Measurements from ENCODE around the gene C19orf38.

C19orf38 gene

GRCh38 chr19:10888421-10888866 is 40.2 kb downstream of the C19orf38 start:
- TF ChIP-seq, protein P1, sequence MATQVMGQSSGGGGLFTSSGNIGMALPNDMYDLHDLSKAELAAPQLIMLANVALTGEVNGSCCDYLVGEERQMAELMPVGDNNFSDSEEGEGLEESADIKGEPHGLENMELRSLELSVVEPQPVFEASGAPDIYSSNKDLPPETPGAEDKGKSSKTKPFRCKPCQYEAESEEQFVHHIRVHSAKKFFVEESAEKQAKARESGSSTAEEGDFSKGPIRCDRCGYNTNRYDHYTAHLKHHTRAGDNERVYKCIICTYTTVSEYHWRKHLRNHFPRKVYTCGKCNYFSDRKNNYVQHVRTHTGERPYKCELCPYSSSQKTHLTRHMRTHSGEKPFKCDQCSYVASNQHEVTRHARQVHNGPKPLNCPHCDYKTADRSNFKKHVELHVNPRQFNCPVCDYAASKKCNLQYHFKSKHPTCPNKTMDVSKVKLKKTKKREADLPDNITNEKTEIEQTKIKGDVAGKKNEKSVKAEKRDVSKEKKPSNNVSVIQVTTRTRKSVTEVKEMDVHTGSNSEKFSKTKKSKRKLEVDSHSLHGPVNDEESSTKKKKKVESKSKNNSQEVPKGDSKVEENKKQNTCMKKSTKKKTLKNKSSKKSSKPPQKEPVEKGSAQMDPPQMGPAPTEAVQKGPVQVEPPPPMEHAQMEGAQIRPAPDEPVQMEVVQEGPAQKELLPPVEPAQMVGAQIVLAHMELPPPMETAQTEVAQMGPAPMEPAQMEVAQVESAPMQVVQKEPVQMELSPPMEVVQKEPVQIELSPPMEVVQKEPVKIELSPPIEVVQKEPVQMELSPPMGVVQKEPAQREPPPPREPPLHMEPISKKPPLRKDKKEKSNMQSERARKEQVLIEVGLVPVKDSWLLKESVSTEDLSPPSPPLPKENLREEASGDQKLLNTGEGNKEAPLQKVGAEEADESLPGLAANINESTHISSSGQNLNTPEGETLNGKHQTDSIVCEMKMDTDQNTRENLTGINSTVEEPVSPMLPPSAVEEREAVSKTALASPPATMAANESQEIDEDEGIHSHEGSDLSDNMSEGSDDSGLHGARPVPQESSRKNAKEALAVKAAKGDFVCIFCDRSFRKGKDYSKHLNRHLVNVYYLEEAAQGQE (IDR thresholded peaks at IDR 0.05; ENCODE audit: insufficient replicate concordance, low read depth), result no peak
- no peak for TF ChIP-seq SPI1 (IDR thresholded peaks at IDR 0.05; ENCODE audit: borderline replicate concordance, low read depth)
- TF ChIP-seq, protein P2, sequence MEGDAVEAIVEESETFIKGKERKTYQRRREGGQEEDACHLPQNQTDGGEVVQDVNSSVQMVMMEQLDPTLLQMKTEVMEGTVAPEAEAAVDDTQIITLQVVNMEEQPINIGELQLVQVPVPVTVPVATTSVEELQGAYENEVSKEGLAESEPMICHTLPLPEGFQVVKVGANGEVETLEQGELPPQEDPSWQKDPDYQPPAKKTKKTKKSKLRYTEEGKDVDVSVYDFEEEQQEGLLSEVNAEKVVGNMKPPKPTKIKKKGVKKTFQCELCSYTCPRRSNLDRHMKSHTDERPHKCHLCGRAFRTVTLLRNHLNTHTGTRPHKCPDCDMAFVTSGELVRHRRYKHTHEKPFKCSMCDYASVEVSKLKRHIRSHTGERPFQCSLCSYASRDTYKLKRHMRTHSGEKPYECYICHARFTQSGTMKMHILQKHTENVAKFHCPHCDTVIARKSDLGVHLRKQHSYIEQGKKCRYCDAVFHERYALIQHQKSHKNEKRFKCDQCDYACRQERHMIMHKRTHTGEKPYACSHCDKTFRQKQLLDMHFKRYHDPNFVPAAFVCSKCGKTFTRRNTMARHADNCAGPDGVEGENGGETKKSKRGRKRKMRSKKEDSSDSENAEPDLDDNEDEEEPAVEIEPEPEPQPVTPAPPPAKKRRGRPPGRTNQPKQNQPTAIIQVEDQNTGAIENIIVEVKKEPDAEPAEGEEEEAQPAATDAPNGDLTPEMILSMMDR (IDR thresholded peaks at IDR 0.05; ENCODE audit: insufficient read depth, low read length), result no peak
- TF ChIP-seq GABPA (IDR thresholded peaks at IDR 0.05; ENCODE audit: low read depth), result no peak
- no peak for TF ChIP-seq POLR2AphosphoS5 (IDR thresholded peaks at IDR 0.05; ENCODE audit: low read depth)
- Histone ChIP-seq H3K27ac (replicated peaks) (no peak overlapping the region), H3K4me3 (replicated peaks; ENCODE audit: insufficient read depth, low read length) (no peak overlapping the region), H3K27me3 (ENCODE audit: insufficient read depth, poor library complexity, severe bottlenecking) (no peaks in the 10 kb centered on the region)
- no peak for DNase-seq (ENCODE audit: low read depth in 1 of 2, low spot score in 1 of 2)

- no peak for TF ChIP-seq SPI1 (IDR thresholded peaks at IDR 0.05; ENCODE audit: borderline replicate concordance, low read depth)
- TF ChIP-seq GABPA (IDR thresholded peaks at IDR 0.05; ENCODE audit: low read depth), result no peak
- TF ChIP-seq, protein P2 (IDR thresholded peaks at IDR 0.05; ENCODE audit: insufficient read depth, low read length), result no peak
- no peak for TF ChIP-seq POLR2AphosphoS5 (IDR thresholded peaks at IDR 0.05; ENCODE audit: low read depth)
- TF ChIP-seq, protein P1 (IDR thresholded peaks at IDR 0.05; ENCODE audit: insufficient replicate concordance, low read depth), result no peak
- Histone ChIP-seq H3K27me3 (ENCODE audit: insufficient read depth, poor library complexity, severe bottlenecking) (no peaks in the 10 kb centered on the region), H3K27ac (replicated peaks) (no peak overlapping the region), H3K4me3 (replicated peaks; ENCODE audit: insufficient read depth, low read length) (no peak overlapping the region)
- DNase-seq (ENCODE audit: low read depth in 1 of 2, low spot score in 1 of 2), result no peak
Measured at GRCh38 chr19:10889880-10890279, 41.7 kb downstream of the C19orf38 start.

DNA sequence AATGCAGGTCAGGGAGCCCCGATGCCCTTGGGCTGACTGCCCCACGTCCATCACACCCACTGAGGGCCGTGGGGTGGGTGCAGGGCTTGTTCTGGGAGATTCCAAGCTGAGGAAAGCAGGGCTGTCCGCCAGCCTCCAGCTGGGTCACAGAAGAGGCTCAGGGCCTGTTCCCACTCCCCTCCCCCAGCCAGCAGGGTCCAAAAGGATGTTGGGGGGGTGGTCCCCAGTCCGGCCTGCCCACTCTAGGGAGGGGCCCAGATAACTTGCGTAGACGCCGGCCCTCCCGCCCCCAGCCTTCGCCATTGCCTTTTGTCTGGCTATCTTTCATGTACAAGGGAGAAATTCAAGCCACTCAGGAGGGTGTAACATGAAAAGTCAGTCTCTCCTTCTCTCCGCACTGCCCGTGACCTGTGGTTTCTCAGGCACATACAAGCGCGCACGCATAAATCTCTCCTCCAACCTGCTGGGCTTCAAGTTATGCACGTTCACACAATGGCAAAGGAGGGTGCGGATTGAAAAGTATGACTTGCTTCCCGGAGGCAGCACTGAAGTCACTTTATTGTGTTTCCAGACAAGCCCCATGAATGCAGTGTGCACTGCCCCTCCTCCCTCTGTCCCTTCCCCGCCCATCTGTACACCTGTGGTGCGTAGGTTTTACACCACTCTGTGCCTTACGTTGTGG is 43.3 kb downstream of the C19orf38 start:
- Histone ChIP-seq H3K27ac (replicated peaks) (no peak overlapping the region), H3K4me3 (replicated peaks; ENCODE audit: insufficient read depth, low read length) (no peak overlapping the region), H3K27me3 (ENCODE audit: insufficient read depth, poor library complexity, severe bottlenecking) (no peaks in the 10 kb centered on the region)
- TF ChIP-seq, protein P2 (IDR thresholded peaks at IDR 0.05; ENCODE audit: insufficient read depth, low read length), result no peak
- TF ChIP-seq POLR2AphosphoS5 (IDR thresholded peaks at IDR 0.05; ENCODE audit: low read depth), result no peak
- no peak for TF ChIP-seq GABPA (IDR thresholded peaks at IDR 0.05; ENCODE audit: low read depth)
- TF ChIP-seq, protein P1 (IDR thresholded peaks at IDR 0.05; ENCODE audit: insufficient replicate concordance, low read depth), result no peak
- no peak for TF ChIP-seq SPI1 (IDR thresholded peaks at IDR 0.05; ENCODE audit: borderline replicate concordance, low read depth)
- no peak for DNase-seq (ENCODE audit: low read depth in 1 of 2, low spot score in 1 of 2)

Measured in HL-60 (cell line).